ENCODE measurements around the gene RNF215.
A peak's percentile ranks its signal among the peaks of the same experiment; 100 is the strongest.
"Not testable (repeated sequence)": the region's sequence is repeated elsewhere in the genome, so short reads cannot be mapped to it uniquely, and the experiment has no call there.

Gene RNF215

DNA sequence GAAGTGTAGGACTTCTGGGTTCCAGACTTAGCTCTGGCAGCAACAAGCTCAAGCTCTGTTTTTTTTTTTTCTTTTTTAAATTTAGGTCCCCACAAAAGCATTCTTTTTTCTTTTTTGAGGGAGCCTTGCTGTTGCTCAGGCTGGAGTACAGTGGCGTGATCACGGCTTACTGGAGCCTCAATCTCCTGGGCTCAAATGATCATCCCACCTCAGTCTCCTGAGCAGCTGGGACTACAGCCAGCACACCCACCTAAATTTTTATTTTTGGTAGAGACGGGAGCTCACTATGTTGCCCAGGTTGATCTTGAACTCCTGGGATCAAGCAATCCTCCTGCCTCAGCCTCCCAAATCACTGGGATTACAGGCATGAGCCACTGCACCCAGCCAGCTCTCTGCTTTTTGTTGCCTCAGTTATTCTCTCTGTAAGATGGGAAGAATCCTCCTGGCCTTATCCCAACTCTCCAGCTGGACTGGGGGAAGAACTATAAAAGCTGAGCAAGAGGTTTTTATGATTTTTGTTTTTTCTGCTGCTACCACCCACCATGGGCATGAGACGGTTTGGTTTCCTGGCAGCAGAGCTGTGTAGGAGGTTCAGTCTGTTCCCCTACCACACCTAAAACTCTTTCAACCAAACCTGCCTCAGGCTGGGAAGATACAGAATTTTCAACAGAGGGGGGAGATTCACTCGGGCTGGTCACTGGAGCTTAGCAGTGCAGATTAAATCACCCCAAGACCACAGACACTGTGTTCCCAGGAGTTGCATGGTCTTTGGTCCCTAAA, 26.7 kb upstream of the RNF215 start:
- H3K4me1 Mint-ChIP-seq = peaks cover 15% of the 10 kb centered on the region
- H3K9me3 Mint-ChIP-seq = no peaks in the 10 kb centered on the region
- no peak for DNase-seq
- no peaks in the 10 kb centered on the region for H3K27me3 Mint-ChIP-seq
- peak overlapping the region; percentile 49 for H3K27ac Mint-ChIP-seq
- no peak overlapping the region for H3K4me3 Mint-ChIP-seq
- H3K36me3 Mint-ChIP-seq = peaks cover 60% of the 10 kb centered on the region
- CTCF ChIA-PET = interaction anchor here (1.0 to 3.1 kb wide), 5 partner anchors 8 to 126 kb away, joined by 3 to 10 read pairs (median 4); partner anchors contain the start of gene SEC14L2

DNA sequence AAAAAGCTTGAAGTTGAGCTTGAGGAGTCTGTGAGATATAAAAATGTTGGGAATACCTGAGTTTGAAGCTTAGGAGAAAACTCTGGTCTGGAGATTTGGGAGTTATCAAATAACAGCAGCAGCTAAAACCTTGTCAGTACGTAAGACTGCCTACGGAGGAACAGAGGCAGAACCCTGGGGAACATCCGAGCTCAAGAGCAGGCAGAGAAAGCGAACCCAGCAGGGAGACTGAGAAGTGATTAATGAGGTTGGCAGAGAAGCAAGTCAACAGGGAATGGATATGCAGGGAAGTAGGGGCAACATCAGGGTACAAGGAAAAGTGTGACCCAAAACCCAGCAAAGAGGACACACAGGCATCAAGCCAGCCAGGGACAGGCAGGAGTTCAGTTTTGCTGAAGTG, 25.8 kb upstream of the RNF215 start:
- CTCF ChIA-PET = interaction anchor here (1.2 to 3.1 kb wide), 3 partner anchors 7 to 125 kb away, joined by 3 to 10 read pairs (median 3); partner anchors contain the start of gene SEC14L2
- Mint-ChIP-seq H3K27ac (no peak overlapping the region), H3K27me3 (no peaks in the 10 kb centered on the region), H3K9me3 (no peaks in the 10 kb centered on the region), H3K4me1 (peaks cover 17% of the 10 kb centered on the region), H3K4me3 (no peak overlapping the region), H3K36me3 (peaks cover 53% of the 10 kb centered on the region)
- no peak for DNase-seq

- Mint-ChIP-seq H3K9me3 (no peaks in the 10 kb centered on the region), H3K4me3 (no peak overlapping the region), H3K4me1 (peaks cover 17% of the 10 kb centered on the region), H3K27ac (no peak overlapping the region), H3K27me3 (no peaks in the 10 kb centered on the region), H3K36me3 (peaks cover 47% of the 10 kb centered on the region)
- CTCF ChIA-PET = interaction anchor here (1.6 to 3.1 kb wide), 4 partner anchors 11 to 24 kb away, joined by 4 to 10 read pairs (median 6); partner anchors contain the start of genes RNF215 and SEC14L2
- DNase-seq = no peak
Measured at GRCh38 chr22:30411780-30412179, 24.6 kb upstream of the RNF215 start.

DNA sequence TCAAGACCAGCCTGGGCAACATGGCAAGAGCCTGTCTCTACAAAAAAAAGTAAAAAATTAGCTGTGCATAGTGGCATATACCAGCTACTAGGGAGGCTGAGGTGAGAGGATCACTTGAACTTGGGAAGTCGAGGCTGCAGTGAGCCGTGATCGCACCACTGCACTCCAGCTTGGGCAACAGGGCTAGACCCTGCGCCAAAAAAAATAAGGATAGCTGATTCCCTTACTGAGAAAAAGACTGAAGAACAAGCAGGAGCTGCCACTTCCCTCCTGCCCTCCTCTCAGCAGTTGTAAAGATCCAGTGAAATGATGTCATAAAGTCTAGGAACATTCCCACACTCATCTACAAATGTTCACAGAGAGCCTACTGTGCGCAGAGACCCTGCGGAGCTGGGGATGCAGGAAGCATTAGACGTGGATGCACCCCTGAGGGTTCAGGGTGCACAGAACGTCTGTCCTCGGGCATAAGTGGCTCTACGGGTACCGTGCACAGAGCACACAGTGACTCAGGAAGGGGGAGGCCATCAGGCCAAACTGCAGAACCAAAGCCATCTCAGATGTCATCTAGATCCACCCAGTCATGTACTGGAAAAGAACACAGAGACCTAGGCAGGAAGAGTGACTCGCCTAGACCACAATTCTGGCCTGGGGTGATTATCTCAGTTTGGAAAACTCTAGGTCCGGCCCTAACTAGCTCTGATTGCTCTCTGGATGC, 21.3 kb upstream of the RNF215 start:
- Mint-ChIP-seq H3K36me3 (peaks cover 28% of the 10 kb centered on the region), H3K4me1 (peaks cover 8% of the 10 kb centered on the region), H3K27me3 (no peaks in the 10 kb centered on the region), H3K9me3 (no peaks in the 10 kb centered on the region), H3K27ac (no peak overlapping the region), H3K4me3 (no peak overlapping the region)
- no peak for DNase-seq
- CTCF ChIA-PET = no interaction called here

GRCh38 chr22:30406400-30406799, 19.2 kb upstream of the RNF215 start:
- Mint-ChIP-seq H3K4me3 (no peak overlapping the region), H3K27me3 (no peaks in the 10 kb centered on the region), H3K4me1 (peaks cover 2% of the 10 kb centered on the region), H3K9me3 (no peaks in the 10 kb centered on the region), H3K36me3 (peaks cover 18% of the 10 kb centered on the region), H3K27ac (no peak overlapping the region)
- DNase-seq = no peak
- CTCF ChIA-PET = interaction anchor here (1.0 kb wide), 1 partner anchor 8 kb away, joined by 3 read pairs; no protein-coding TSS in a partner anchor

- Mint-ChIP-seq H3K4me1 (peaks cover 2% of the 10 kb centered on the region), H3K36me3 (peaks cover 13% of the 10 kb centered on the region), H3K9me3 (no peaks in the 10 kb centered on the region), H3K27me3 (no peaks in the 10 kb centered on the region), H3K4me3 (no peak overlapping the region), H3K27ac (peak overlapping the region; percentile 28)
- CTCF ChIA-PET = interaction anchor here (0.6 to 1.0 kb wide), 2 partner anchors 8 to 16 kb away, joined by 3 read pairs; no protein-coding TSS in a partner anchor
- no peak for DNase-seq
Measured at GRCh38 chr22:30405731-30406130, 18.5 kb upstream of the RNF215 start.

DNA sequence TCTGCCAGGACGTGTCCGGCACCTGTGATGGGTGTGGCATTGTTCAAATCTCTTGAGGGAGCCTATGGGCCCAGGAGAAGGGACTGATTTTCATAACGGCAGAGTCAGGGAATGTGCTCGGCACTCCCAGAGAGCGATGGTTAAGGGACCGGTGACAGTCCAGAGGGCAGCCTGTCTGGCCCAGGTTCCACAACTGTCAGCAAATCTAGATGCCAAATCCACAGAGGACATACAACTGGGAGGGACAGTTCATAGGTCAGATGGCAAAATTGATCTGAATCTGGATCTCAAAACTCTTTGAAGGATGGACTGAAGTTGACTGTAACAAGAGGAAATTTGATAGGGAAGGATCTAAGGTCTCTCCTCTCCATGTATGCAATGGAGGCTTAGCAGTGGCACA, 17.1 kb upstream of the RNF215 start:
- peaks cover 2% of the 10 kb centered on the region for H3K4me1 Mint-ChIP-seq
- no peak overlapping the region for H3K4me3 Mint-ChIP-seq
- H3K27me3 Mint-ChIP-seq = no peaks in the 10 kb centered on the region
- H3K27ac Mint-ChIP-seq = no peak overlapping the region
- H3K9me3 Mint-ChIP-seq = no peaks in the 10 kb centered on the region
- no peak for DNase-seq
- CTCF ChIA-PET = no interaction called here
- peaks cover 6% of the 10 kb centered on the region for H3K36me3 Mint-ChIP-seq

GRCh38 chr22:30402766-30403104, 15.5 kb upstream of the RNF215 start:
- CTCF ChIA-PET = interaction anchor here (1.1 kb wide), 1 partner anchor 11 kb away, joined by 4 read pairs; no protein-coding TSS in a partner anchor
- not testable (repeated sequence) for H3K27me3 Mint-ChIP-seq, H3K27ac Mint-ChIP-seq, DNase-seq, H3K9me3 Mint-ChIP-seq, H3K36me3 Mint-ChIP-seq, H3K4me3 Mint-ChIP-seq
- H3K4me1 Mint-ChIP-seq = peaks cover 14% of the 10 kb centered on the region

DNA sequence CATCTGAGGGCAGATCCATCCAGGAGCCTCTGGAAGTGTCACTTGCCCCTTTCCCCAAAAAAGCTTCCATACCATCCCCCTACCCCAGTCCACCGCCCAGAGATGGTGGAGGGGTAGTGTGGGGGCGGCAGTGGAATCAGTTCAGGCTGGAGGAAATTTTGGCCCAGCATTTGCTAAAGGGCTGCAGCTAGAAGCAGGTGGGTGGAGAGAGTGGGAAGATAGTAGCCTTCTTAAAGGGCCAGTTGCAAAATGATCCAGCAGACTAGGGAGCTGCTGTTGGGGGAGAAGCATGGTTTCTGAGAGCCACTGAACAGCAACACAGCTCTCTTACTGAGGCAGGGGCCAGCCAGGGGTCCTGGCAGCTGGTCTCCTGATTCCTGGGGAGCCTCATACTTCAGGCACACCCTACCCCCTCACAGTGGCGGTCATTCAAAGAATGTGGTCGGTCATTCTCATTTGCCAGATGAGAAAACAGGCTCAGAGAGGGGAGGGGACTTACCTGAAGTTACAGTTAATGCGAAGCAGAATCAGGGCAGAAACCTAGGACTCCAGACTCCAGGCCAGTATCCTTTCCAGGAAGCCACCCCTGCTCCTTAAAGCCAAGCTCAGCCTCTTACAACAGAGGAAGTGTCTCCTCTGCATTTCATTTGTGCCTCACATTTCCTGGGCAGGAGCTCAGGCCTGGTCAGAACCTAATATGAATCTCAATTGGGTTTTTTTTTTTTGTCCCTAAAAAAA, 15.0 kb upstream of the RNF215 start:
- Mint-ChIP-seq H3K4me3 (no peak overlapping the region), H3K27me3 (peaks cover 15% of the 10 kb centered on the region), H3K27ac (no peak overlapping the region), H3K36me3 (peaks cover 5% of the 10 kb centered on the region), H3K9me3 (no peaks in the 10 kb centered on the region), H3K4me1 (peaks cover 17% of the 10 kb centered on the region)
- CTCF ChIA-PET = interaction anchor here (1.1 kb wide), 1 partner anchor 10 kb away, joined by 4 read pairs; no protein-coding TSS in a partner anchor
- no peak for DNase-seq

- H3K27me3 Mint-ChIP-seq = peaks cover 25% of the 10 kb centered on the region
- not testable (repeated sequence) for H3K27ac Mint-ChIP-seq, DNase-seq, H3K36me3 Mint-ChIP-seq, H3K9me3 Mint-ChIP-seq, H3K4me3 Mint-ChIP-seq
- CTCF ChIA-PET = interaction anchor here (1.0 to 1.2 kb wide), 2 partner anchors 10 to 235 kb away, joined by 3 to 7 read pairs; partner anchors contain the start of gene SLC35E4
- peaks cover 27% of the 10 kb centered on the region for H3K4me1 Mint-ChIP-seq
Measured at GRCh38 chr22:30401024-30401423, 13.8 kb upstream of the RNF215 start.

GRCh38 chr22:30400159-30400558, 12.9 kb upstream of the RNF215 start:
- H3K4me1 Mint-ChIP-seq = peaks cover 33% of the 10 kb centered on the region
- H3K27me3 Mint-ChIP-seq = peaks cover 25% of the 10 kb centered on the region
- CTCF ChIA-PET = no interaction called here
- H3K36me3 Mint-ChIP-seq = peaks cover 2% of the 10 kb centered on the region
- H3K27ac Mint-ChIP-seq = peak overlapping the region; percentile 19
- no peak overlapping the region for H3K4me3 Mint-ChIP-seq
- H3K9me3 Mint-ChIP-seq = no peaks in the 10 kb centered on the region
- no peak for DNase-seq

GRCh38 chr22:30399718-30400117, 12.5 kb upstream of the RNF215 start:
- Mint-ChIP-seq H3K27me3 (peaks cover 25% of the 10 kb centered on the region), H3K4me1 (peaks cover 33% of the 10 kb centered on the region), H3K27ac (no peak overlapping the region), H3K4me3 (no peak overlapping the region), H3K9me3 (no peaks in the 10 kb centered on the region), H3K36me3 (peaks cover 2% of the 10 kb centered on the region)
- DNase-seq = no peak
- CTCF ChIA-PET = interaction anchor here (1.4 kb wide), 1 partner anchor 9 kb away, joined by 5 read pairs; no protein-coding TSS in a partner anchor

GRCh38 chr22:30398685-30399680, 11.8 kb upstream of the RNF215 start:
- Mint-ChIP-seq H3K27me3 (peaks cover 25% of the 10 kb centered on the region), H3K9me3 (no peaks in the 10 kb centered on the region), H3K4me1 (peaks cover 33% of the 10 kb centered on the region), H3K36me3 (peaks cover 2% of the 10 kb centered on the region), H3K4me3 (peak overlapping the region; percentile 83), H3K27ac (peak overlapping the region; percentile 9)
- CTCF ChIA-PET = interaction anchor here (1.4 to 2.5 kb wide), 2 partner anchors 9 to 111 kb away, joined by 5 to 13 read pairs; no protein-coding TSS in a partner anchor
- DNase-seq = peak; percentile 31

Data from activated naive CD4-positive, alpha-beta T cell treated with anti-CD3 and anti-CD28 coated beads, Interleukin-2, amount 10 ng/mL, durations not matched to agents 7 days and 5 days (primary cell).